Endothelial cell of umbilical vein (primary cell): Measurements from ENCODE around the gene WDR77. TPM values are rescaled to one million over a fixed set of nuclear protein-coding genes. Genes with fewer than 3 reads are reported as not detected.

Source experiments
- BruUV-seq: library from RNA; stranded (reverse); fragments of 400-500 nt; replicated peaks from 2 replicates; lab custom pipeline; 2021; lab: Mats Ljungman, UMichigan
- CTCF ChIA-PET: fragments of 300-600, 350-600 bp; sonication (Branson Sonifier 250); formaldehyde crosslinking; loops from one replicate; lab custom pipeline; 2021; ENCODE audit warnings: antibody characterized with exemption, inconsistent platforms; lab: Charles Lee
- POLR2A ChIA-PET: fragments of 300-600, 350-600 bp; sonication (Branson Sonifier 250); formaldehyde crosslinking; loops from one replicate; lab custom pipeline; 2021; ENCODE audit warnings: antibody characterized with exemption, inconsistent platforms; lab: Charles Lee
- DNase-seq: peaks from one replicate; pipeline ENCODE4 v3.0.0-alpha.2; 2011; ENCODE audit warnings: low read depth, low spot score
- FAIRE-seq: peaks from 2 replicates; lab custom pipeline; 2011; peaks lifted over from hg19 to GRCh38; lab: Jason Lieb, UNC
- H2AFZ ChIP-seq: 2 replicates; pipeline ENCODE4 v1.6.0; 2012; ENCODE audit warnings: low read depth, low read length, control low read depth, inconsistent platforms
- H3K27ac ChIP-seq: 2 replicates; pipeline ENCODE4 v1.5.1; 2011; ENCODE audit warnings: low read depth, mild to moderate bottlenecking, control low read depth, low read length, moderate library complexity; ENCODE audit not compliant: insufficient read depth
- H3K27me3 ChIP-seq, 2 experiments: 2 replicates each; pipeline versions ENCODE4 v1.6.0 to v1.6.1; 2011; ENCODE audit warnings: low read length in 2 of 2, mixed read lengths in 1 of 2; ENCODE audit not compliant: control insufficient read depth in 2 of 2, insufficient read depth in 2 of 2
- H3K36me3 ChIP-seq, 2 experiments: 2 replicates in 1 of 2; 3 replicates in 1 of 2; pipeline ENCODE4 v1.5.1; 2011; ENCODE audit warnings: low read length in 2 of 2, mild to moderate bottlenecking in 1 of 2, moderate library complexity in 1 of 2; ENCODE audit not compliant: control insufficient read depth in 2 of 2, insufficient read depth in 2 of 2; ENCODE audit errors: extremely low read depth in 1 of 2
- H3K4me1 ChIP-seq: 3 replicates; pipeline ENCODE4 v1.5.1; 2011; ENCODE audit warnings: mild to moderate bottlenecking, low read length; ENCODE audit not compliant: control insufficient read depth, insufficient read depth; ENCODE audit errors: extremely low read depth
- H3K4me2 ChIP-seq: 2 replicates; pipeline ENCODE4 v1.6.1; 2011; ENCODE audit warnings: low read length, control low read depth, mixed read lengths; ENCODE audit not compliant: insufficient read depth
- H3K4me3 ChIP-seq, 3 experiments: fragments of 200-600 bp in 1 of 3; sonication (generic), shearing (Covaris generic) in 1 of 3; replicated peaks in 1 of 3; 2 replicates each; pipeline ENCODE4 v1.5.1; 2011 to 2016; ENCODE audit warnings: control low read depth in 3 of 3, low read length in 3 of 3, mild to moderate bottlenecking in 2 of 3, inconsistent platforms in 1 of 3, low read depth in 1 of 3, moderate library complexity in 1 of 3; ENCODE audit not compliant: insufficient read depth in 1 of 3
- H3K79me2 ChIP-seq: 2 replicates; pipeline ENCODE4 v1.6.0; 2012; ENCODE audit warnings: low read length, inconsistent platforms; ENCODE audit not compliant: control insufficient read depth, insufficient read depth
- H3K9ac ChIP-seq: replicated peaks from 2 replicates; pipeline ENCODE3; 2011; ENCODE audit warnings: low read length, control low read depth; ENCODE audit not compliant: insufficient read depth; ENCODE audit errors: extremely low read depth
- H3K9me1 ChIP-seq: replicated peaks from 3 replicates; pipeline ENCODE4 v1.6.0; 2011; ENCODE audit warnings: mild to moderate bottlenecking, low read length; ENCODE audit not compliant: control insufficient read depth, insufficient read depth; ENCODE audit errors: extremely low read depth
- H3K9me3 ChIP-seq: replicated peaks from 2 replicates; pipeline ENCODE4 v1.5.1; 2012; ENCODE audit warnings: low read length, inconsistent platforms; ENCODE audit not compliant: control insufficient read depth, insufficient read depth
- H4K20me1 ChIP-seq: replicated peaks from 2 replicates; pipeline ENCODE3; 2011; ENCODE audit warnings: mild to moderate bottlenecking, low read length; ENCODE audit not compliant: control insufficient read depth, insufficient read depth; ENCODE audit errors: extremely low read depth
- CTCF ChIP-seq, 2 donors: IDR thresholded peaks; 1 replicate in 1 of 2; 2 replicates in 1 of 2; pipeline ENCODE4 v1.5.1; 2011; ENCODE audit warnings: low read length in 2 of 2, mild to moderate bottlenecking in 2 of 2, moderate library complexity in 2 of 2, control low read depth in 1 of 2, inconsistent platforms in 1 of 2, low read depth in 1 of 2; ENCODE audit not compliant: insufficient read depth in 1 of 2; ENCODE audit errors: extremely low read depth in 1 of 2
- EZH2 ChIP-seq: IDR thresholded peaks from 2 replicates; pipeline ENCODE4 v1.6.1; 2012; ENCODE audit warnings: borderline replicate concordance, low read depth, mild to moderate bottlenecking, moderate library complexity, low read length, inconsistent platforms; ENCODE audit not compliant: severe bottlenecking
- FOS ChIP-seq: IDR thresholded peaks from 2 replicates; pipeline ENCODE4 v1.6.1; 2011; ENCODE audit warnings: mild to moderate bottlenecking, low read length, moderate library complexity, borderline replicate concordance; ENCODE audit not compliant: insufficient read depth
- GATA2 ChIP-seq: IDR thresholded peaks from 2 replicates; pipeline ENCODE4 v1.7.0; 2011; ENCODE audit warnings: low read depth, mild to moderate bottlenecking, moderate library complexity, mixed read lengths, low read length; ENCODE audit not compliant: insufficient read length, insufficient read depth
- JUN ChIP-seq: IDR thresholded peaks from 2 replicates; pipeline ENCODE4 v1.6.1; 2011; ENCODE audit warnings: borderline replicate concordance, low read depth; ENCODE audit not compliant: insufficient read length, insufficient read depth
- MAX ChIP-seq: IDR thresholded peaks from 2 replicates; pipeline ENCODE4 v1.6.1; 2011; ENCODE audit not compliant: insufficient read depth, insufficient read length
- MYC ChIP-seq: IDR thresholded peaks from one replicate; pipeline ENCODE4 v1.6.1; 2011; ENCODE audit warnings: mild to moderate bottlenecking, low read depth, low read length
- POLR2A ChIP-seq: IDR thresholded peaks from 2 replicates; pipeline ENCODE4 v1.6.1; 2012; ENCODE audit warnings: low read depth, mild to moderate bottlenecking, control low read depth, low read length
- POLR2AphosphoS5 ChIP-seq: IDR thresholded peaks from 2 replicates; pipeline ENCODE4 v1.6.1; 2012; ENCODE audit warnings: low read depth, mild to moderate bottlenecking, control low read depth, low read length, moderate library complexity; ENCODE audit not compliant: insufficient read depth
- dilution Hi-C: fragments of 300-500 bp; cut with MboI; formaldehyde crosslinking; loops from one replicate; pipeline ENCODE4 v1.15.0; 2019; ENCODE audit warnings: low sequenced_read_pairs; ENCODE audit not compliant: extremely low pct_ligation_motif_present
- intact Hi-C: fragments of 100-400 bp; cut with micrococcal nuclease; formaldehyde crosslinking; loops from one replicate; pipeline ENCODE4 v1.10.0; 2022
- polyA plus RNA-seq, 4 experiments: library from polyadenylated mRNA; depleted of rRNA in 3 of 4; stranded (reverse) in 3 of 4; unstranded in 1 of 4; fragments of >200 nt; gene quantifications; 2 replicates each; pipeline versions ENCODE4 v1.2.1 to v1.2.3, GENCODE V29; 2011 to 2012; ENCODE audit warnings: missing spikeins in 1 of 4
- total RNA-seq: library from RNA; stranded (reverse); gene quantifications from 2 replicates; pipeline ENCODE4 v1.2.3, GENCODE V29; 2021

Gene WDR77
- total and polyA plus RNA-seq, 2 donors (not counting 3 experiments of a cell fraction or from before 2014, with no cell fraction given): 41.3 to 116 TPM

- intact Hi-C loops: no loop called here
- TF ChIP-seq MYC: no peak
- TF ChIP-seq FOS: no peak
- no peak for TF ChIP-seq JUN
- TF ChIP-seq POLR2AphosphoS5: no peak
- TF ChIP-seq EZH2: no peak
- no peak for TF ChIP-seq GATA2
- TF ChIP-seq CTCF (IDR thresholded peaks at IDR 0.05; ENCODE audit: extremely low read depth in 1 of 2, insufficient read depth in 1 of 2, low read depth in 1 of 2, low read length in 2 of 2): no peak
- TF ChIP-seq POLR2A: no peak
- no peak for TF ChIP-seq MAX
- no TSS peak for BruUV-seq
- Histone ChIP-seq H3K4me2 (no peak overlapping the region), H3K36me3 (no peaks in the 10 kb centered on the region), H3K27ac (no peak overlapping the region), H3K4me3 (no peak overlapping the region), H2AFZ (no peak overlapping the region), H3K9ac (no peak overlapping the region), H3K9me1 (no peaks in the 10 kb centered on the region), H3K4me1 (no peaks in the 10 kb centered on the region), H4K20me1 (no peaks in the 10 kb centered on the region), H3K9me3 (no peaks in the 10 kb centered on the region), H3K79me2 (no peaks in the 10 kb centered on the region), H3K27me3 (peaks cover 3 to 7% of the 10 kb centered on the region in 2 experiments)
- DNase-seq (no peak), FAIRE-seq (no peak)
- dilution Hi-C loops: no loop called here
- ChIA-PET POLR2A (no interaction called here), CTCF (interaction anchor here (1.1 kb wide), 1 partner anchor 15 kb away, joined by 6 read pairs; no protein-coding TSS in a partner anchor)
Observed at GRCh38 chr1:111415461-111415860, 33.6 kb downstream of the WDR77 start.
